HG03064 (cell line): ENCODE results near the gene PANX2.

Experiments
- ATAC-seq: cut with Tn5 transposase; IDR thresholded peaks from one replicate; pipeline ENCODE4 v1.9.1; 2021; ENCODE audit warnings: low read depth; ENCODE audit not compliant: unreplicated experiment

PANX2 gene

GRCh38 chr22:50224071-50224470 is 53.5 kb downstream of the PANX2 start:
- no peak for ATAC-seq

GRCh38 chr22:50225200-50225969 is 54.9 kb downstream of the PANX2 start:
- no peak for ATAC-seq

GRCh38 chr22:50226063-50226874 is 55.7 kb downstream of the PANX2 start:
- no peak for ATAC-seq

GRCh38 chr22:50226875-50227165 is 56.3 kb downstream of the PANX2 start:
- ATAC-seq = no peak

GRCh38 chr22:50227579-50228215 is 57.2 kb downstream of the PANX2 start:
- ATAC-seq = no peak

- no peak for ATAC-seq
Measured at GRCh38 chr22:50228366-50228765, 57.8 kb downstream of the PANX2 start.

GRCh38 chr22:50229370-50229769 is 58.8 kb downstream of the PANX2 start:
- no peak for ATAC-seq
